HG03378 (cell line): ENCODE measurements around the gene RAG1.
"Not testable (repeated sequence)": the region's sequence is repeated elsewhere in the genome, so short reads cannot be mapped to it uniquely, and the experiment has no call there.

Experiments used
- ATAC-seq: cut with Tn5 transposase; IDR thresholded peaks from one replicate; pipeline ENCODE4 v1.9.1; 2021; ENCODE audit warnings: mild to moderate bottlenecking, moderate library complexity; ENCODE audit not compliant: unreplicated experiment

Gene RAG1

GRCh38 chr11:36567694-36568093 is at the start of gene RAG1:
RAG1 (plus strand) TSS chr11:36568007; CDS start chr11:36573305, 5,298 bp downstream.
- no peak for ATAC-seq

- no peak for ATAC-seq
Observed at GRCh38 chr11:36530840-36531239, 37.0 kb upstream of the RAG1 start.

GRCh38 chr11:36532941-36533601 is 34.7 kb upstream of the RAG1 start:
- ATAC-seq, result no peak

GRCh38 chr11:36534276-36534840 is 33.4 kb upstream of the RAG1 start:
- no peak for ATAC-seq

- ATAC-seq, result peak; percentile 99
Observed at GRCh38 chr11:36540998-36541397, 26.8 kb upstream of the RAG1 start.

- ATAC-seq, result no peak
Observed at GRCh38 chr11:36550385-36551115, 17.3 kb upstream of the RAG1 start.

GRCh38 chr11:36557390-36557789 is 10.4 kb upstream of the RAG1 start:
- ATAC-seq, result not testable (repeated sequence)

GRCh38 chr11:36557991-36558390 is 9.8 kb upstream of the RAG1 start:
- no peak for ATAC-seq

- peak; percentile 97 for ATAC-seq
Observed at GRCh38 chr11:36558571-36559413, 9.0 kb upstream of the RAG1 start.

- ATAC-seq, result peak; percentile 69
Observed at GRCh38 chr11:36564376-36565030, 3.3 kb upstream of the RAG1 start.

GRCh38 chr11:36565031-36565610 is 2.7 kb upstream of the RAG1 start:
- no peak for ATAC-seq

- no peak for ATAC-seq
Observed at GRCh38 chr11:36566407-36567053, 1.3 kb upstream of the RAG1 start.

GRCh38 chr11:36569095-36569494 is 1.3 kb downstream of the RAG1 start:
- no peak for ATAC-seq

GRCh38 chr11:36574486-36574885 is 6.7 kb downstream of the RAG1 start:
- no peak for ATAC-seq

- ATAC-seq, result no peak
Observed at GRCh38 chr11:36577373-36577772, 9.6 kb downstream of the RAG1 start.

- no peak for ATAC-seq
Observed at GRCh38 chr11:36577859-36578258, 10.1 kb downstream of the RAG1 start.

- no peak for ATAC-seq
Observed at GRCh38 chr11:36578458-36578857, 10.7 kb downstream of the RAG1 start.

- no peak for ATAC-seq
Observed at GRCh38 chr11:36581536-36581935, 13.7 kb downstream of the RAG1 start.

GRCh38 chr11:36583667-36584066 is 15.9 kb downstream of the RAG1 start:
- no peak for ATAC-seq

GRCh38 chr11:36586543-36586942 is 18.7 kb downstream of the RAG1 start:
- ATAC-seq, result peak; percentile 72
